Ectodermal cell (in vitro differentiated cells): ENCODE results near the gene EFNB2.

Experiments
- H3K27ac ChIP-seq: 2 replicates; pipeline ENCODE4 v1.7.0; 2013; ENCODE audit warnings: mild to moderate bottlenecking, low read depth, low read length; ENCODE audit not compliant: insufficient read depth, poor library complexity, severe bottlenecking
- H3K27me3 ChIP-seq: 2 replicates; pipeline ENCODE4 v1.7.0; 2013; ENCODE audit warnings: mild to moderate bottlenecking, low read length; ENCODE audit not compliant: insufficient read depth, control insufficient read depth, poor library complexity, severe bottlenecking
- H3K36me3 ChIP-seq: one replicate; pipeline ENCODE4 v1.7.0; 2013; ENCODE audit warnings: low read length; ENCODE audit not compliant: control insufficient read depth, insufficient read depth
- H3K4me1 ChIP-seq: one replicate; pipeline ENCODE4 v1.7.0; 2013; ENCODE audit warnings: low read length; ENCODE audit not compliant: control insufficient read depth, insufficient read depth
- H3K4me3 ChIP-seq: 2 replicates; pipeline ENCODE4 v1.7.0; 2013; ENCODE audit warnings: low read depth, low read length, control low read depth; ENCODE audit not compliant: insufficient read depth
- H3K9me3 ChIP-seq: 2 replicates; pipeline ENCODE4 v1.7.0; 2013; ENCODE audit warnings: mild to moderate bottlenecking, low read length, moderate library complexity; ENCODE audit not compliant: control insufficient read depth
- WGBS, 2 experiments: methylation state at CpG; one replicate each; pipeline ENCODE4 v1.1.7; 2013; ENCODE audit warnings: missing lambda C conversion rate in 2 of 2; 5-methylcytosine and 5-hydroxymethylcytosine counted together

Gene EFNB2

GRCh38 chr13:106450991-106451390, 84.5 kb downstream of the EFNB2 start:
- H3K27me3 ChIP-seq: no peaks in the 10 kb centered on the region
- peaks cover 2% of the 10 kb centered on the region for H3K4me1 ChIP-seq
- WGBS, 2 experiments: 87 to 89% methylated on average over 6 of the region's 6 CpGs
- no peak overlapping the region for H3K4me3 ChIP-seq
- no peaks in the 10 kb centered on the region for H3K36me3 ChIP-seq
- H3K27ac ChIP-seq: no peak overlapping the region
- H3K9me3 ChIP-seq: no peaks in the 10 kb centered on the region

GRCh38 chr13:106449096-106449495, 86.4 kb downstream of the EFNB2 start:
- 96% methylated on average over 4 of the region's 4 CpGs for WGBS, 2 experiments
- H3K9me3 ChIP-seq: no peaks in the 10 kb centered on the region
- H3K4me3 ChIP-seq: no peak overlapping the region
- no peak overlapping the region for H3K27ac ChIP-seq
- no peaks in the 10 kb centered on the region for H3K36me3 ChIP-seq
- peaks cover 2% of the 10 kb centered on the region for H3K4me1 ChIP-seq
- no peaks in the 10 kb centered on the region for H3K27me3 ChIP-seq

GRCh38 chr13:106445996-106446395, 89.5 kb downstream of the EFNB2 start:
- no peak overlapping the region for H3K4me3 ChIP-seq
- H3K27me3 ChIP-seq: no peaks in the 10 kb centered on the region
- no peaks in the 10 kb centered on the region for H3K9me3 ChIP-seq
- peaks cover 14% of the 10 kb centered on the region for H3K4me1 ChIP-seq
- H3K36me3 ChIP-seq: no peaks in the 10 kb centered on the region
- 74 to 86% methylated on average over 4 of the region's 4 CpGs for WGBS, 2 experiments
- no peak overlapping the region for H3K27ac ChIP-seq

- 86 to 87% methylated on average over 10 to 11 of the region's 11 CpGs for WGBS, 2 experiments
- peaks cover 19% of the 10 kb centered on the region for H3K4me1 ChIP-seq
- no peaks in the 10 kb centered on the region for H3K36me3 ChIP-seq
- H3K27me3 ChIP-seq: no peaks in the 10 kb centered on the region
- no peaks in the 10 kb centered on the region for H3K9me3 ChIP-seq
- peak overlapping the region; percentile 48 for H3K27ac ChIP-seq
- H3K4me3 ChIP-seq: no peak overlapping the region
Measured at GRCh38 chr13:106443607-106444322, 91.7 kb downstream of the EFNB2 start.

GRCh38 chr13:106440866-106441265, 94.6 kb downstream of the EFNB2 start:
- Histone ChIP-seq H3K36me3 (no peaks in the 10 kb centered on the region), H3K27me3 (no peaks in the 10 kb centered on the region), H3K4me3 (no peak overlapping the region), H3K27ac (peak overlapping the region; percentile 60), H3K4me1 (peaks cover 16% of the 10 kb centered on the region), H3K9me3 (no peaks in the 10 kb centered on the region)
- WGBS, 2 experiments: 18 to 25% methylated on average over 1 to 2 of the region's 2 CpGs
